Panc1 (cell line): ENCODE measurements around the gene VARS2. TPM values are rescaled to one million over a fixed set of nuclear protein-coding genes. Genes with fewer than 3 reads are reported as not detected.
"Not testable (repeated sequence)": the region's sequence is repeated elsewhere in the genome, so short reads cannot be mapped to it uniquely, and the experiment has no call there.

ENCODE experiments used
- ATAC-seq: fragments of 200-7000 bp; cut with Tn5 transposase; 2 replicates; pipeline ENCODE4 v1.9.1; 2020; ENCODE audit warnings: mild to moderate bottlenecking, moderate library complexity
- BruUV-seq: library from RNA; stranded (reverse); fragments of 400-500 nt; replicated peaks from 2 replicates; lab custom pipeline; 2021; lab: Mats Ljungman, UMichigan
- CTCF ChIA-PET: fragments of 300-600 bp; sonication (Branson Sonifier 250); formaldehyde crosslinking; loops from one replicate; lab custom pipeline; 2022; ENCODE audit warnings: antibody characterized with exemption; lab: Charles Lee
- POLR2A ChIA-PET: fragments of 300-600 bp; sonication (Branson Sonifier 250); formaldehyde crosslinking; loops from one replicate; lab custom pipeline; 2022; ENCODE audit warnings: antibody characterized with exemption; lab: Charles Lee
- DNase-seq: peaks from one replicate; pipeline ENCODE4 v3.0.0-alpha.2; 2010; ENCODE audit warnings: low read depth, low spot score
- H3K27ac ChIP-seq: 2 replicates; pipeline ENCODE4 v1.5.1; 2011; ENCODE audit warnings: mild to moderate bottlenecking, low read length, inconsistent platforms
- H3K27me3 ChIP-seq: fragments of 200-500 bp; sonication (Bioruptor generic); 2 replicates; pipeline ENCODE4 v1.6.0; 2014; ENCODE audit warnings: low read length, inconsistent platforms; ENCODE audit not compliant: control insufficient read depth, insufficient read depth
- H3K36me3 ChIP-seq: fragments of 200-500 bp; sonication (Bioruptor generic); 2 replicates; pipeline ENCODE4 v1.5.1; 2014; ENCODE audit warnings: inconsistent platforms, mild to moderate bottlenecking, low read length, moderate library complexity; ENCODE audit not compliant: control insufficient read depth, insufficient read depth
- H3K4me1 ChIP-seq: 2 replicates; pipeline ENCODE4 v1.5.1; 2011; ENCODE audit warnings: inconsistent platforms, mild to moderate bottlenecking, low read length, moderate library complexity; ENCODE audit not compliant: control insufficient read depth, insufficient read depth
- H3K4me3 ChIP-seq, 2 experiments: 2 replicates each; pipeline ENCODE4 v1.5.1; 2011 to 2012; ENCODE audit warnings: low read depth in 2 of 2, low read length in 2 of 2, mild to moderate bottlenecking in 2 of 2, inconsistent platforms in 1 of 2, moderate library complexity in 1 of 2
- H3K9me3 ChIP-seq: fragments of 200-500 bp; sonication (Bioruptor generic); 2 replicates; pipeline ENCODE4 v1.5.1; 2014; ENCODE audit warnings: low read depth, mild to moderate bottlenecking, inconsistent platforms, low read length, moderate library complexity; ENCODE audit not compliant: control insufficient read depth, insufficient read depth
- CTCF ChIP-seq: fragments of 450-650 bp; IDR thresholded peaks from 2 replicates; pipeline ENCODE4 v1.5.1; 2017; ENCODE audit warnings: mild to moderate bottlenecking
- POLR2AphosphoS5 ChIP-seq: IDR thresholded peaks from 2 replicates; pipeline ENCODE4 v1.6.1; 2012; ENCODE audit warnings: mild to moderate bottlenecking, low read depth, low read length, moderate library complexity
- REST ChIP-seq, 2 experiments: IDR thresholded peaks; 2 replicates each; pipeline ENCODE4 v1.6.1; 2011 to 2012; ENCODE audit warnings: low read depth in 2 of 2, control low read depth in 1 of 2, low read length in 1 of 2, mild to moderate bottlenecking in 1 of 2, moderate library complexity in 1 of 2; ENCODE audit not compliant: insufficient read depth in 1 of 2
- SIN3A ChIP-seq: IDR thresholded peaks from 2 replicates; pipeline ENCODE4 v1.6.1; 2012; ENCODE audit warnings: low read depth, mild to moderate bottlenecking, low read length, moderate library complexity, borderline replicate concordance; ENCODE audit not compliant: insufficient read depth
- TCF7L2 ChIP-seq: IDR thresholded peaks from 2 replicates; pipeline ENCODE4 v1.6.1; 2011; ENCODE audit warnings: mild to moderate bottlenecking, low read depth, low read length, inconsistent platforms
- in situ Hi-C: cut with HindIII; loops from 2 replicates; pipeline ENCODE4 v1.10.0; 2016; ENCODE audit warnings: low sequenced_read_pairs, low pct_unique_long_range_greater_than_20kb
- intact Hi-C: fragments of 100-400 bp; cut with micrococcal nuclease; formaldehyde crosslinking; loops from one replicate; pipeline ENCODE4 v1.10.0; 2022; ENCODE audit not compliant: unreplicated experiment
- total RNA-seq: library from RNA; stranded (reverse); gene quantifications from one replicate; pipeline ENCODE4 v1.2.1, GENCODE V29; 2021; ENCODE audit not compliant: unreplicated experiment

VARS2 gene
- total RNA-seq, 1 experiment from 2014 or later: 42.7 TPM

- ATAC-seq: no peak
Observed at GRCh38 chr6:30965140-30965601, 51.1 kb downstream of the VARS2 start.

GRCh38 chr6:30966154-30966553, 52.1 kb downstream of the VARS2 start:
- TF ChIP-seq CTCF (no peak), REST (IDR thresholded peaks at IDR 0.05; ENCODE audit: insufficient read depth in 1 of 2, low read depth in 2 of 2, low read length in 1 of 2) (no peak), POLR2AphosphoS5 (no peak), TCF7L2 (no peak), SIN3A (no peak)
- CTCF ChIA-PET: no interaction called here
- DNase-seq (no peak), ATAC-seq (no peak)
- POLR2A ChIA-PET: no interaction called here
- no peak overlapping the region for H3K4me3 ChIP-seq
- no peaks in the 10 kb centered on the region for H3K4me1 ChIP-seq
- in situ Hi-C loops: no loop called here
- no TSS peak for BruUV-seq
- H3K36me3 ChIP-seq: no peaks in the 10 kb centered on the region
- intact Hi-C loops: no loop called here
- no peaks in the 10 kb centered on the region for H3K9me3 ChIP-seq
- no peaks in the 10 kb centered on the region for H3K27me3 ChIP-seq
- no peak overlapping the region for H3K27ac ChIP-seq

More at GRCh38 chr6:30965140-30965601, 51.1 kb downstream of the VARS2 start:
- H3K4me3 ChIP-seq: no peak overlapping the region
- no peaks in the 10 kb centered on the region for H3K27me3 ChIP-seq
- no peaks in the 10 kb centered on the region for H3K4me1 ChIP-seq
- H3K36me3 ChIP-seq: no peaks in the 10 kb centered on the region
- H3K27ac ChIP-seq: no peak overlapping the region
- in situ Hi-C loops: no loop called here
- H3K9me3 ChIP-seq: no peaks in the 10 kb centered on the region
- no peak for DNase-seq
- intact Hi-C loops: no loop called here
- CTCF ChIA-PET: no interaction called here
- POLR2A ChIA-PET: no interaction called here
- no TSS peak for BruUV-seq
- TF ChIP-seq SIN3A (no peak), TCF7L2 (no peak), CTCF (no peak), POLR2AphosphoS5 (no peak), REST (IDR thresholded peaks at IDR 0.05; ENCODE audit: insufficient read depth in 1 of 2, low read depth in 2 of 2, low read length in 1 of 2) (no peak)

- POLR2A ChIA-PET, H3K27ac ChIP-seq, H3K36me3 ChIP-seq, in situ Hi-C loops, intact Hi-C loops, H3K27me3 ChIP-seq, DNase-seq, ATAC-seq, H3K4me1 ChIP-seq, H3K4me3 ChIP-seq, H3K9me3 ChIP-seq, CTCF ChIA-PET, BruUV-seq: not testable (repeated sequence)
Observed at GRCh38 chr6:30969171-30969570, 55.1 kb downstream of the VARS2 start.
